ENCODE results near the gene IL1RL1.
"Not testable (repeated sequence)": the region's sequence is repeated elsewhere in the genome, so short reads cannot be mapped to it uniquely, and the experiment has no call there.

Gene IL1RL1

DNA sequence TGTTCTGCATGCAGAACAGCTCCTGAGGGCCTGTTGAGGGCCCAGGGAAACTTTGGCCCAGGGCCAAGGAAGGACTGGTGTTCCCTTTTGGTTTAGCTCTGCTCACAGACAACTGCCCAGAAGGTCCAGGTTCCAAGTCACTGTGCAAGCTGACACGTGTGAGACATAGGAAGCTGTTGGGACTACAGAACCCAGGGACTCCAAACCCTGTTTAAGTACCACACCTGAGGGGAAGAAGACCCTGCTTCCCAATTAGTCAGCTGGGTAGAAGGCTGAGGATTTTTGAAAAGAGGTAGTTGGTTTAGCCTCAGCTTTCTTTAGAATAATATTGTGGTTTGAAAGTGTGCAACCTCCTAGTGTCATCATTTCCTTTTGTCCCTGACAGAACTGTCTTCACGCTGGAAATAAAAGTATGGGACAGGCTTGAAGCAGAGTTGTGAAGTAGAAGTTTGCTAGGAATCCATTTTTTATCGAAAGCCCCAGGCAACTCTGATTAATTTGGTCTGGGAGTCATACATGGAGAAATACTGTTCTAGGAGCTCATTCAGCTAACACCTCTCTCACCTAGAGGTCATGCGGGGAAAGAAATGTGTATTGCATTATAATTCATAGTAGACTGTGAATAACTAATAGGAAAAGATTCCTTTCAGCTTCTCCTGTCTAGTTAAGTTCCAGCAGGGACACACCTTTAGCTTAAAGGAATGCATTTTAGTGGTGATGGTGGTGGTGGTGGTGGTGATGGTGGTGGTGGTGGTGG, 19.9 kb upstream of the IL1RL1 start:
- DNase-seq (ENCODE audit: low read depth): no peak

DNA sequence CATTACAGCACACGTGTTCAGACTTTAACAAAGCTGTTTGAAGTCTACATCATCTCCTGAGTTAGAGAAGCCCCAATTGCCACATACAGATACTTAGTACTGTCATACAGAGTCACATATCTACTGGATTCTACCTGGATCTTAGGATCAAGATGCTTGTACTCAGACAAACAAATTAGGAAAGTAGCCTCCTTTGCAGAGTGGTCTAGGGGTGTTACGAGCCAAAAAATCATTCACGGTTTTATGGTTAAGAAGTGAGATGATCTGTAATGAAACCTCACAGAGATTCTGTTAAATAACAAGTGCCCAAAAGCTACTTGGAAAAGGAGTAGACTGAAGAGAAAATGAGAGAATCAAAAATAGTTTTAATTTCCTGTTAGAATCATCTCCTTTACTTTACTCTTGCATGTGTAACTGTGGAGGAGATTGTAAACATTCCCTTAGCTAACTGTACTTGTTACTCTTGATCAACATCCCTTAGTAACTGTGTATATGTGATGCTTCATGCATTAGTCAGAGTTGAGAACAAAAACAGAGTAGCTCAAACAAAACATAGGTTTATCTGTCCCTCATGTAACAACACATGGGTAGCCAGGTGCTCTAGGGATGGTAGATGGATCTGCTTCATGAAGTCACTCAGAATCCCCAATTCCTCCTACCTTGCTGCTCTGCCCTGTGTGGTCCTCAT, 16.4 kb upstream of the IL1RL1 start:
- DNase-seq (ENCODE audit: low read depth): no peak

DNA sequence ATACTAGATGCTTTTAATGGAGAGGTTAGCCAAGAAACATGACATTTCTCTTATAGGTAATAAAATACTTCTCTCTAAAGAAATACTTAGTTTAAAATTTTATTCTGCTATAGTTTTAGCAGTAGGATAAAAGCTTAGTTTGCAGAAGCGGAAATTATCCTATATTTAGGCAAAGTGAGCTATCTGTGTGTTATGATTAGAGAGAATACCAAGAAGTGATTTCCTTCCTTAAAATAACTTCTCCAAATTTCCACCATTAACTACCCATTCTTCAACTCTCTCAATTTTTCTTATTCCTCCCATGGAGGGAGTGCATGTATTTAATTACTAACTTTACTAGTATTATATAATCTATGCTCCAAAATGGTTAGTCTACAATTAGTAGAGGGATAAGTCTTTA, 15.8 kb upstream of the IL1RL1 start:
- DNase-seq (ENCODE audit: low read depth): no peak

DNA sequence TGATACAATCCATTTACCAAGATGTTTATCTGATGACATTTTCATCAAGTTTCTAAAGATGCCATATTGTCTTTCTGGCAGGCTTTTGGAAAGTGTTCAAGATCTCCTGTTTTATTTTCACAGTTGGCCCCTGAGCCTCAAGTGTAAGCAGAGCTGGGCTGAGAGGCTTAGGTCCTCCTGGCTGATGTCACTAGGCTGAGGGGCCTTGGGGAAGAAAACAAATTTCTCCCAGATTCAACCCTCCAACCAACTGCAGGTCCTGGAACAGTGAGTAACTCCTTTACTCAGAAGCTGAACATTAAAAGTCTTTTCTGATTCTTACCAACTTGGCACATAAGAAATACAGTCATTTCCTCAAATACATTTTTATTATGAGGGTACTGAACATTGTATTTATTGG, 14.9 kb upstream of the IL1RL1 start:
- DNase-seq (ENCODE audit: low read depth): no peak

DNA sequence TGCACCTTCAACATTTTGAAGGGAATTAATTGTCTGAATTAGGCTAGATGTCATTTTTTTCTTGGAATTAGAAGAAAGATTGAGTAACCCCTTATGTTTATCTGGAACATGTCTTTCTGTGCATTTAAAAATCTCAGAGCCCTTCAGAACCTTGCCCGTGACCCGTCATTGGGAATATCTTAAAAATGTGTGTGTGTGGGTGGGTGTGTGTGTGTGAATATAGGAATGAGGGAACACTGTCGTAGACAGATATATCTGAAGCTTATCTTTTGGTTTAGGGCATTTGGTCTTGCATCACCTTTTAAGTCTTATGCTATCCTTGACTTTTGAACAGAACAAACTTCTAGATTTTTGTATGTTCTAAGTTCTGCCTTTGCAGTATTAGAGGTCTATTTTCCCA, 13.5 kb upstream of the IL1RL1 start:
- no peak for DNase-seq (ENCODE audit: low read depth)

DNA sequence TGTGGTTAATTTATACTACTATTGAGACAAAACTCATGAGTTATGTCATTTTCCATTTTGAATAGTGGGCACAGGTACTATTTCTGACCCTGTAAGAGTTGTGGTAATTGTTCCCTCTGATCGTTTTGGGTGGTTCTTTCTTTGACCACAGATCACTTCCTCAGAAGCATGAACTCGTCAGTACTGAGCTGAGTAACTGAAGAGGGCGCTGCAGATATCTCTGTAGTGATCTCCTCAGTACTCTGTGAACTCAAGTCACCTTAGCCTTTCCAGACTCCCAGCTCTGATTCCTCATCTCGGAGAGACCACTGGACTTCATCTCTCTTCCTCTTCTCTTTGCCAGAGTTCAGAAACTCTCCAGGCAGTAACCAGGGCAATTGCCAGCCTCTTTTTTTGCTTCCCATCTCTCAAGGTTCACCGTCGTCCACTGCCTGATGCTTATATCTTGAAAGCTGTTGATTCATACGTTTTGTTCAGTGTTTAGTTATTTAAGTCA, 9.4 kb upstream of the IL1RL1 start:
- DNase-seq (ENCODE audit: low read depth): no peak

DNA sequence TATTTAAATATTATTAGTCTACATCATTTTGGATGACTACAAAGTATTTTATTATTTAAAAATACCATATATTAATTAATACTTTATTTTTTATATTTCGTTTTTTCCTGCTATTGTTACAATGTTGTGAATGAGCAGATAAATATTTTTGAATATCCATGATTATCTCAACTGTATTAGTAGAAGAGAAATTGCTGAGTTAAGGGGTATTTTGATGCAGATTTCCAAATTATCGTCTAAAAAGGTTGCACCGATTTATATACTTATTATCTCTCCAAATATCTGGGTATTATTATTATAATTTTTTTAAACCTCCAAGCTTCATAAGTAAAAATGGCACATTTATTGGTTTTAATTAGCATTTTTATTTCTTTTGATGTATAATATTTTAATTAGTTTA, 8.9 kb upstream of the IL1RL1 start:
- no peak for DNase-seq (ENCODE audit: low read depth)

DNA sequence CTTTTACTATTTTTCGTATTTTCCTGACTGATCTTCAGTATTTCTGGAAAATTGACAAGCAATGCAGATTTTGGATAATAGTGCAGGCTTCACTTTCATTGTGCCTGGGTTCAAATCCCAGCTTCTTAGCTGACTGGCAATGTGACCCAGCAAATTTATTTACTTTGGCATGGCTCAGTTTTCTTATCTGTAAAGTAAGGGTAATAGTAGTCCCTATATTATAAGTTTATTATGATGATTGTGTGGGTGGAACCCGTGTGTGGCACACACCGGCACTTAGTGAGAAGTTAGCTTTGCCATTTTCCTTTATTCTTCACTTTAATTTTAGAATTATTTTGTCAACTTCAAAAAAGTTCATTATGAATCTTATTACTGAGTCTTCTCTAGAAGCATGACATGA, 7.8 kb upstream of the IL1RL1 start:
- DNase-seq (ENCODE audit: low read depth): no peak

DNA sequence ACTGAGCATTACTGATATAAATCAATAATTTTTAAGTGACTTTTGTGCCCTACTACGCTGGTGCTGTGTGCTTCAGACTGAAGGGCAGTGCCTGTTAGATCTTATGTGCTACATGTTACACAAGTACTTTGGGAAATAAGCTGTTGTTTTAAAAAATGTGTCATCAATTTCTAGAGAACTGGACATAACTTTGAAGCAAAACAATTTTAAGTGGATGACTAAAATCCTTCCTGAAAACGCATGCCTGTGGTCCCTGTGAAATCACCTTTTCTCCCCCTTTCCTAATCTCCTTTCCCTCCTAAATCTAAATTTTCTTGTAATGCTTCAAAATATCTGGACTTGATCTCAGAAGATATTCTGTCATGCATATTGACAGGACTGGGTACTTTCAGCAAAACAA, 7.1 kb upstream of the IL1RL1 start:
- no peak for DNase-seq (ENCODE audit: low read depth)

DNA sequence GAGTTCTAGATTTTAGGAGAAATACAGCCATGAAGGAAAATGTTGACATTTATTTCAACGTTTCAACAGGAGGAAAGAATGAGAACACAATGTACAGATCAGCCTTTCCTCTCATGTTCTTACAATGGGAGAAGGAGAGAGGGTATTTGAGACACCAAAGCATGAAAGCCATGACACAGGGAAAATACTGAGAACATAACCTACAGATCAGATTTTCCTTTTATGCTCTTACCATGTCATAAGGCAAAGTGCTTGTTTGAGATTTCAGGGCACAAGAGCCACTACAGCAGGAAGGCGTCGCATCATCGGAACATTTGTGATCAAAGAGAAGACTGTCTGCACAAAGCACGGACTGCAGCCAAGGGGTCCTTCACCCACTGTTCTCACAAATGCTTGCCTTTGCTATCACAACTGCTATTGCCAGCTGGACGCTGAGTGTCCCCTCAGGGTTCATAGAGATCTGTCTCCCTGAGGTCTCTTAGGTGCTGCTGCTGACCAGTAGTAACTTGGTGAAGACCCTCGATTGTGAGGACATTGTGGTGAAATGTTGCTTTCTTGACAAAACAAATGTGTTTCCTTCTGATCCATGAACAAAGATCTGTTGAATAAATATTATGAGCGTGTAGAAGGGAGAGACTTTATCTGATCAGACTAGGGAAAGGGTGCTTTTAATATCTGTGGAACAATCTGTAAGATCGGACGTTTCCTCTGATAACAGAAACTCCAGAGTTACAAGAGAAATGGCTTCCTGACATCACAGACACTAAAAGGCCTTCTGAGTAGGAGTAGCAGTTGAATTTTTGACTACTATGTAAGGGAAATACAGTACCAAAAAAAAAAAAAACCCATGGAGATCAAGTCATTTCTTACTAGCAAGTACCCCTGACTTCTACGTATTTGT, 6.4 kb upstream of the IL1RL1 start:
- DNase-seq (ENCODE audit: low read depth): no peak

DNA sequence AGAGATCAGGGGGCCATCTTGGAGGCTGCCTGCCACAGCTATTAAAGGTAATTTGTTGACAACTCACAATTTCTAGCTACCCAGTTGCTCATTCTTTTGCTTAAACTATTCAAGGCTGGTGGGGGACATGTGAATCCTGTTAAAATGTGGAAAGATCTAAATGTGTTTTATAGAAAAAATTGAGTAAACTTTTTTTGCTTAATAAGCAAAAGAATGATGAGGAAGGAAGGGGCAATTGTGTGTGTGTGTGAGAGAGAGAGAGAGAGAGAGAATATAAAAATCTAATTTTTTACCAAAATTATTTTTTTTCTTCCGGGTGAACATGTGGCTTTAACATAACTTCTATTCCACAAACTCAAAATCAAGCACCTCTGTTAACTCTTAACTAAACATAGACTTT, 5.2 kb upstream of the IL1RL1 start:
- no peak for DNase-seq (ENCODE audit: low read depth)

DNA sequence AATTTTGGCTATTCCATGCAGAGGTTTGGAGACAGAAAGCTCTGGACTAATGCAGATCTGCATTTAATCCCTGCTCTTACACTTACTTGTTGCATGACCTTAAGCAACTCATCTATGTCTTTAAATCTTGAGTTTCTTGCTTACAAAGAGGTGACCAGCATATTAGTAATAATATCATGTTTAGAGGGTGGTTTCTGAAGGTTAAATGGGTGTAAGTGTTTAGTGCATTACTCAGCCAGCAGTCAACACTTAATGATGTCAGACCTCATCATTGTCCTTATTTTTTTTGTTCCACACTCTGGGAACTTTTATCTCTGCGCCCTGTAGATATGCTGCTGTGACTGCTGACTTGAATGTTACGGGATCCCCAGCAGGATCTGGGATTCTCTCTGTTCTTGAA, 1.7 kb downstream of the IL1RL1 start:
- DNase-seq (ENCODE audit: low read depth): no peak

DNA sequence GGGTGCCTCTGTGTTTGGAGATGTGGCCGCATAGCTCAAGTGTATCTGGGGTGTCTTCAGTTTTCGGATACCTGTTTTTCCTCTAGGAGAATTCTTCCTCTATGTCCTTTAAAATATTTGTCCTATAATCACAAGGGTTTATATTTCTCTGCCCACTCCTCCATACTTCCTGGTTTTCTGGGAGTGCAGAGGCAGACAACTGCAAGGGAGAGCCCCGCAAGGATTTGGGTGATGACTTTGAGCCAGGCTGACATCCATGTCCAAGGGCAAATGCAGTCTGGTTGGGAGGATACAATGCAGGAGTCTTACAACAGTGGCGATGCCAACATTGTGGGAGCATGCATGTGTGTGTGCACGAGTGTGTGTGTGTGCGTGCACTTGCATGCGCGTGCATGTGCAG, 2.1 kb downstream of the IL1RL1 start:
- DNase-seq (ENCODE audit: low read depth): no peak

DNA sequence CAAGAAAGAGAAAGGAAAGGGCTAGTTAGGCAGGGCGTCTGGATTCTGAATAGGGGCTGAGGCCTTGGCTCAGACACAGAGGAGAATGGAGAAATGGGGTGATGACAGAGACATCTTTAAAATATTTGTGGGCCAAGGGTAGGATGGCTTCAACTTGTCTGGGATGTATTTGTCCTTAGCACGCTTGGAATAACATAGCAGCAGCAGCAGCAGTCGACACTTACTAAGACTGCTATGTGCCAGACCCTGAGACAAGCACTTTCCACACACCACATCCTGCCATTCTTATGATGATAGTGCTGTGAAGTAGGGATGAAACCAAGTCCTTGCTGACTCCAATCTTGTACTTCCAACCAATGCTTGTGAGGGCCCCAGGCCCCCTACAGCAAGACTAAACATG, 2.6 kb downstream of the IL1RL1 start:
- no peak for DNase-seq (ENCODE audit: low read depth)

DNA sequence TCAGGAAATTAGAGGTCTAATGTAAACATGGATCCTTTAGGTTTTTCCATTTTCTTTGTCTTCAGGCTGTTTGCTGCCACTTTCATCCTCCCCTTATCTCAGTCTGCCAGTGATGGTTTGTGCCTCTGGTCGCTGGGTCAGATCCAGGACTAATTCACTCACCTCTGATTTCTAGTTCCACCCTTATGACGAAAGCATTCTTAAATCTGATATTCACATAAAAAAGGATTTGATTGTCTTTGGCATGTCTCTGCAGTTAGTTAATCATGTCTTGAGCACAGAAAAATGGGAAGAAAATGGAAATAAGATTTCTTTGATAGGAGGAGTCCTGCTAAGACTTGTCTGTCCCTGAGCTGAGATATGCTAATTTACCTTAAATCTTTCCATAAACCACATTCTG, 4.6 kb downstream of the IL1RL1 start:
- no peak for DNase-seq (ENCODE audit: low read depth)

DNA sequence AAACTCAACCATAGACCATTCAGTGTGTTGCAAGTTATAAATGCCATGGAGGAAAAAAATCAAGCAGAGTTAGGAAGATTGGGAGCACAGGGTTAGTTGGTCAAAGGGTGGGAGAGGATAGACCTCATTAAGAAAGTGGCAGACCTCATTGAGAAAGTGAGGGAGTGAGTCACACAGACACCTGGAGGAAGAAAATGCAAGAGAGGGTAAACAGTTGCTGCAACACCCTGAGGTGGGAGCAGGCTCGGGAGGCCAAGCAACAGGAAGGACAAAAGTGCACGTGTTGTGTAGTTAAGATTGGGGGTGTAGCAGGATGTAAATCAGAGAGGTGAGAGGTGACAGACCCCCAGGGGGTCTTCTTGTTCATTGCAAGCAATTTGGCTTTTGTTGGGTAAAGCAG, 6.4 kb downstream of the IL1RL1 start:
- DNase-seq (ENCODE audit: low read depth): no peak

DNA sequence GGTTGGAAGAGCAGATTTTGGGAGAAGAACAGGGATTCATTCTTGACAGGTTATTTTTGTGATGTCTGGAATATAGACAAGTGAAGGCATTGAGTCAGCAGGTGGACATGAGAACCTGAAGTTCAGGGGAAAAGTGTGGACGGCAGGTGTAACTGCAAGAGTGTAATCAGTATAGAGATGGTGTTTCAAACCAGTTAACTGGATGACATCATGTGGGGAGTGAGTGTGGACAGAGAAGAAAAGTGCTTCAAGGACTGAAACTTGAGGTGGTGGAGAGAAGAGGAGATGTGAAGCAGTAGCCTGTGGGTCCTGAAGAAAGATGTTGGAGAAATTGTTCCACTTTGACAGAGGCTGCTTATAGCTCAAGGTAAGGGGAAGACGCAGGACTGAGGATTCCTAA, 7.1 kb downstream of the IL1RL1 start:
- no peak for DNase-seq (ENCODE audit: low read depth)

DNA sequence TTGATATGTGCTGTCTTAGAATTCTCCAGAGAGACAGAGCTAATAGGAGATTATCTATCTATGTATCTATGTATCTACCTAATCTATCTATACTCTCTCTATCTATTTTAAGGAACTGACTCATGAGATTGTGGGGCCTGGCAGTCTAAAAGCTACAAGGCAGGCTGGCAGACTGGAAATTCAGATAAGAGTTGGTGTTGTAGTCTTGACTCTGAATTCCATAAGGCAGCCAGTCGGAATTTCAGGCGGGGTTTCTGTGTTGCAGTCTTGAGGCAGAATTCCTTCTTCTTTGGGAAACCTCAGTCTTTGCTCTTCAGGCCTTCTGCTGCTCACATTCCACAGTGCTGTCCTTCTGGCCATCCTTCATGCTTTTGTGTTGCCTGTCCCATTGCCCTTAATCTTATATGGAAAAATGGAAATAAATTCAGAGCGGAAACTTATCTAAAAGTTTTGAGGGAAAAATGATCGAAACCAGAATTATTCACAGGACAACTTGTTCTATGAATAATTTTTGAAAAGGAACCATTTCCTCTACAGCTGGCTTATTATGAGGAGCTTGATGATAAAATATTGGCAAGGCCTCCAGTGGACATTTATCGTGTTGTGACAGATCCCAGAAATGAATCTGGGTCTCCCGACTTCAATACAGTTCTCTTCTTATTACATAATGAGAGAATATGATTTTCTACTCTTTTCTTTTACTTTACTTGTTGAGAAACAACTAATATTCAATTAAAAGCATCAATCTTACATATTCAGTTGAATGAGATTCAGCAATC, 10.8 kb downstream of the IL1RL1 start:
- DNase-seq (ENCODE audit: low read depth): no peak

DNA sequence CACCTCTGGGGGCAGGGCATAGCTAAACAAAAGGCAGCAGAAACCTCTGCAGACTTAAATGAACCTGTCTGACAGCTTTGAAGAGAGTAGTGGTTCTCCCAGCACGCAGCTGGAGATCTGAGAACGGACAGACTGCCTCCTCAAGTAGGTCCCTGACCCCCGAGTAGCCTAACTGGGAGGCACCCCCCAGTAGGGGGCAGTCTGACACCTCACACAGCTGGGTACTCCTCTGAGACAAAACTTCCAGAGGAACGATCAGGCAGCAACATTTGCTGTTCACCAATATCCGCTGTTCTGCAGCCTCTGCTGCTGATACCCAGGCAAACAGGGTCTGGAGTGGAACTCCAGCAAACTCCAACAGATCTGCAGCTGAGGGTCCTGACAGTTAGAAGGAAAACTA, 13.6 kb downstream of the IL1RL1 start:
- DNase-seq (ENCODE audit: low read depth): not testable (repeated sequence)

DNA sequence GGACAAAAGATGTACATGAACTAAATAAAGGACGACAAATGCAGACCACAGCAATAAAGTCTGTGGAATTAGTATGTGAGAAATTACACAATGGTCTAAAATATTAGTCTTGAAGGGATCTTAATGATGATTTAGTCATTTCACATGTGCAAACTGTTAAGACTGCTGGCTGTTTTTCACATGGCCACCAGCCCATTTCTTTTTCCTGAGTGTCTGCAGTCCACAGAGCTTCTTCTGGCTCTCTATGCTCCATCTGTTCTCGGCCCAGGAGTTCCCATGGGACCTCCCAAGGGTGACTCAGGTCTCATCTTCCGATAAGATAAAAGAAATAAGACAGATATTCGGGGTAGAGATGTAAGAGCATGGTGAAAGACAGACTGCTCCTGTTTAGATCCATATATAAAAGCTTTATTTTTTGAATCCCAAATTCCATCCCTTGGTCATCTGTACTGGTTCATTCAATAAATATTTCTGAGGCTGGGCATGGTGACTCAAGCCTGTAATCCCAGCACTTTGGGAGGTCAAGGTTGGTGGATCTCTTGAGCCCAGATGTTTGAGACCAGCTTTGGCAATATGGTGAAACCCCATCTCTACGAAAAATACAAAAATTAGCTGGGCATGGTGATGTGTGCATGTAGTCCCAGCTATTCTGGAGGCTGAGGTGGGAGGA, 20.1 kb downstream of the IL1RL1 start:
- DNase-seq (ENCODE audit: low read depth): no peak

DNA sequence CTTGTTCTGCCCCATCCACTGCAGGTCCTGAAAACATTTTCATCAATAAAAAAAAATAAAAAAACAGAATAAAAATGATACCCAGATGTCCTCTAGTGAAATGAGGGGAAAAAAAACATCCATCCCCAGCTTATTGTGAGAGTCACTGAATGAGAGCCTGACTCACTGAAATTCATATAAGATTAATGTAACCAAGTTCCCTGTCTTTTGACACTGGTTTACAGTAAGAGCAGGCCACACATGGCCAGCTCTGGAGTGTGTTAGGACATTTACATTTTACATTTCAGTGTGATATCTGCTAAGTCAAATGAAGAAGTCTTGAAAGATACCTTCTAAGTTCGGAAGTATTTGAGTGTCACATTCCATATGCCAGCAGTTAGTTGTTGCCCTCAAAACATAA, 23.1 kb downstream of the IL1RL1 start:
- DNase-seq (ENCODE audit: low read depth): no peak
